ENCODE results near the gene IQSEC1. TPM values are rescaled to one million over a fixed set of nuclear protein-coding genes. Genes with fewer than 3 reads are reported as not detected.

Gene IQSEC1
- polyA plus RNA-seq, 2 of the 4 experiments (the other 2 are of a cell fraction), result 3.7 to 10.7 TPM

DNA sequence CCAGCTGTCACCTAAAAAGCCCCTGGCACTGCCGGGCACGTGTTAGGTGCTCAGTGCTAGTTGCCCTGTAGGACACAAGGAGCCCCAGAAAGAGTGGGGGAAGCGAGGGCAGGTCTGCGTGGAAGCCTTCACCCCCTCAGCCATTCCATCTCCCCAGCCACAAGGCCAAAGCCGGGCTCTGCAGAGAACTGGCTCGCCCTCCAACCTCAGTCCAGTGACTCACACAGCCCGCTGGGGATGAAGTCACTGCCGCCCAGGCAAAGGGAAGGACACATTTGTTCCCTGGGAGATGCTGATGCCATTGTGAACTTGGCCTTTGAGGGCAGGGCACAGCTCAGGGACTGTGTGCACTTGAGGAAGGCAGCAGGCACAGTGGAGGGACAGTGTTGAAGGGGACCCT lies 48.1 kb downstream of the IQSEC1 start:
- no peak overlapping the region for H3K4me3 ChIP-seq
- peak overlapping the region; percentile 24 to 53; a peak in 2 of 6 replicates for H3K27ac ChIP-seq
- TF ChIP-seq HOXB13 (CRISPR knock-in tag; IDR thresholded peaks at IDR 0.05; ENCODE audit: low read depth) (no peak), RARB (CRISPR knock-in tag; IDR thresholded peaks at IDR 0.05) (no peak), MYC (IDR thresholded peaks at IDR 0.05; ENCODE audit: borderline replicate concordance, low read length) (no peak)
- TF ChIP-seq, protein P1, sequence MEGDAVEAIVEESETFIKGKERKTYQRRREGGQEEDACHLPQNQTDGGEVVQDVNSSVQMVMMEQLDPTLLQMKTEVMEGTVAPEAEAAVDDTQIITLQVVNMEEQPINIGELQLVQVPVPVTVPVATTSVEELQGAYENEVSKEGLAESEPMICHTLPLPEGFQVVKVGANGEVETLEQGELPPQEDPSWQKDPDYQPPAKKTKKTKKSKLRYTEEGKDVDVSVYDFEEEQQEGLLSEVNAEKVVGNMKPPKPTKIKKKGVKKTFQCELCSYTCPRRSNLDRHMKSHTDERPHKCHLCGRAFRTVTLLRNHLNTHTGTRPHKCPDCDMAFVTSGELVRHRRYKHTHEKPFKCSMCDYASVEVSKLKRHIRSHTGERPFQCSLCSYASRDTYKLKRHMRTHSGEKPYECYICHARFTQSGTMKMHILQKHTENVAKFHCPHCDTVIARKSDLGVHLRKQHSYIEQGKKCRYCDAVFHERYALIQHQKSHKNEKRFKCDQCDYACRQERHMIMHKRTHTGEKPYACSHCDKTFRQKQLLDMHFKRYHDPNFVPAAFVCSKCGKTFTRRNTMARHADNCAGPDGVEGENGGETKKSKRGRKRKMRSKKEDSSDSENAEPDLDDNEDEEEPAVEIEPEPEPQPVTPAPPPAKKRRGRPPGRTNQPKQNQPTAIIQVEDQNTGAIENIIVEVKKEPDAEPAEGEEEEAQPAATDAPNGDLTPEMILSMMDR (IDR thresholded peaks at IDR 0.05), result no peak
- TF ChIP-seq, protein P2, sequence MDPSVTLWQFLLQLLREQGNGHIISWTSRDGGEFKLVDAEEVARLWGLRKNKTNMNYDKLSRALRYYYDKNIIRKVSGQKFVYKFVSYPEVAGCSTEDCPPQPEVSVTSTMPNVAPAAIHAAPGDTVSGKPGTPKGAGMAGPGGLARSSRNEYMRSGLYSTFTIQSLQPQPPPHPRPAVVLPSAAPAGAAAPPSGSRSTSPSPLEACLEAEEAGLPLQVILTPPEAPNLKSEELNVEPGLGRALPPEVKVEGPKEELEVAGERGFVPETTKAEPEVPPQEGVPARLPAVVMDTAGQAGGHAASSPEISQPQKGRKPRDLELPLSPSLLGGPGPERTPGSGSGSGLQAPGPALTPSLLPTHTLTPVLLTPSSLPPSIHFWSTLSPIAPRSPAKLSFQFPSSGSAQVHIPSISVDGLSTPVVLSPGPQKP (IDR thresholded peaks at IDR 0.05; ENCODE audit: low read depth, low read length), result no peak
- TF ChIP-seq, protein P3, sequence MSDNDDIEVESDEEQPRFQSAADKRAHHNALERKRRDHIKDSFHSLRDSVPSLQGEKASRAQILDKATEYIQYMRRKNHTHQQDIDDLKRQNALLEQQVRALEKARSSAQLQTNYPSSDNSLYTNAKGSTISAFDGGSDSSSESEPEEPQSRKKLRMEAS (IDR thresholded peaks at IDR 0.05), result no peak
- TF ChIP-seq, protein P4, sequence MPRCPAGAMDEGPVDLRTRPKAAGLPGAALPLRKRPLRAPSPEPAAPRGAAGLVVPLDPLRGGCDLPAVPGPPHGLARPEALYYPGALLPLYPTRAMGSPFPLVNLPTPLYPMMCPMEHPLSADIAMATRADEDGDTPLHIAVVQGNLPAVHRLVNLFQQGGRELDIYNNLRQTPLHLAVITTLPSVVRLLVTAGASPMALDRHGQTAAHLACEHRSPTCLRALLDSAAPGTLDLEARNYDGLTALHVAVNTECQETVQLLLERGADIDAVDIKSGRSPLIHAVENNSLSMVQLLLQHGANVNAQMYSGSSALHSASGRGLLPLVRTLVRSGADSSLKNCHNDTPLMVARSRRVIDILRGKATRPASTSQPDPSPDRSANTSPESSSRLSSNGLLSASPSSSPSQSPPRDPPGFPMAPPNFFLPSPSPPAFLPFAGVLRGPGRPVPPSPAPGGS (IDR thresholded peaks at IDR 0.05), result no peak
- TF ChIP-seq, protein P5, sequence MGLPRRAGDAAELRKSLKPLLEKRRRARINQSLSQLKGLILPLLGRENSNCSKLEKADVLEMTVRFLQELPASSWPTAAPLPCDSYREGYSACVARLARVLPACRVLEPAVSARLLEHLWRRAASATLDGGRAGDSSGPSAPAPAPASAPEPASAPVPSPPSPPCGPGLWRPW (IDR thresholded peaks at IDR 0.05), result no peak
- peak; percentile 73 to 74 for ATAC-seq
- ChIA-PET POLR2A (no interaction called here), CTCF (interaction anchor here (1.2 kb wide), 1 partner anchor 11 kb away, joined by 3 read pairs; no protein-coding TSS in a partner anchor)
- H3K4me2 ChIP-seq, result peak overlapping the region; percentile 47; the same call in 2 of the 3 replicates
- peaks cover 35% of the 10 kb centered on the region for H3K4me1 ChIP-seq
- WGBS (ENCODE audit: missing lambda C conversion rate), result 30% methylated on average over 6 of the region's 8 CpGs
- peak; percentile 40 to 50 for DNase-seq (ENCODE audit: low read depth in 1 of 2, low spot score in 1 of 2)
- no peak for FAIRE-seq
- H3K9me3 ChIP-seq, result no peaks in the 10 kb centered on the region

DNA sequence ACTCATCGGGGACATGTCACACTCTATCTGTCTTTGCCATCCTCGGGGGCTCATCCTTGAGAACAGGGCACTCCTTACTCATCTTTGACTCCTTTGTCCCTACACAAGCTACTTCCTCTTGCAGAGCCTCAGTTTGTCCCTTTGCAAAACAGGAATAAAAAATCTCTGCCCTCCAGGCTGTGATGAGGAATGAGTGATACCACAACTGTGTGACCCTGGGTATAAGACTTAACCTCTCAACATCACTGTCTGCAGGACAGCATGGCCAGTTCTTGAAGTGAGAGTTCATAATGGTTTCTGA lies 48.5 kb downstream of the IQSEC1 start:
- CTCF ChIA-PET, result interaction anchor here (1.2 kb wide), 1 partner anchor 11 kb away, joined by 3 read pairs; no protein-coding TSS in a partner anchor
- Histone ChIP-seq H3K27ac (peak overlapping the region in 1 of 2 experiments; percentile 53; a peak in 2 of 6 replicates), H3K9me3 (no peaks in the 10 kb centered on the region), H3K4me3 (no peak overlapping the region), H3K4me1 (peaks cover 35% of the 10 kb centered on the region), H3K4me2 (peak overlapping the region; percentile 47; the same call in 2 of the 3 replicates)
- POLR2A ChIA-PET, result no interaction called here
- ATAC-seq, result no peak
- no peak for FAIRE-seq
- TF ChIP-seq EP300 (IDR thresholded peaks at IDR 0.05), result no peak
- 70% methylated on average over 2 of the region's 2 CpGs for whole genome bisulfite sequencing (ENCODE audit: missing lambda C conversion rate)
- no peak for DNase-seq (ENCODE audit: low read depth in 1 of 2, low spot score in 1 of 2)

DNA sequence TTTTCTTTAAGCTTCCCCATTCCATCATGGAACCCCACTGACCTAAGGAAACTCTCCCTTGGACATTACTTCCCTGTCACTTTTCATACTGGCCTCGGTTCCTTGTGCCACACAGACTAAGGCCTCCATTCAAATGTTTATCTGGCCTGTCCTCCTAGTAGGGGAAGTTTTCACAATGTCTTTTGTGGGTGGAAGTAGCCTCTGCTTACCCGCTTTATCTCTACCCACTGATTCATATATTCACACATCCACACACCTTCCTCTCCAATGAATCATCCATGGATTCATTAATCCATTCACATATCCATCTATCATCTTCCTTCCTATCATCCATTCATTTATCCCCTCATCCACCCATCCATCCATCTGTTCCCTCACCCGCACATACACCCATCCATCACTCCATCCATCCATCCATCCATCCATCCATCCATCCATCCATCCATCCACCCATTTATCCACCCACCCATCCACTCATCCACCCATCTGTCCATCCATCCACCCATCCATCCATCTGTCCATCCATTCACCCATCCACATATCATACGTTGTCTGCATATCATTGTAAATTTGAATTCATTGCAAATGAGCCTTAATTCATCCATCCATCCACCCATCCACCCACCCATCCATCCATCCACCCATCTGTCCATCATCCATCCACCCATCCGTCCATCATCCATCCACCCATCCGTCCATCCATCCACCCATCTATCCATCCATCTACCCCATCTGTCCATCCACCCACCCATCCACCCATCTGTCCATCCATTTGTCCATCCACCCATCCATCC lies 49.1 kb downstream of the IQSEC1 start:
- FAIRE-seq, result no peak
- peak overlapping the region; percentile 49; the same call in 2 of the 3 replicates for H3K4me2 ChIP-seq
- WGBS (ENCODE audit: missing lambda C conversion rate), result 80% methylated on average over 6 of the region's 6 CpGs
- no peaks in the 10 kb centered on the region for H3K9me3 ChIP-seq
- H3K27ac ChIP-seq, result peak overlapping the region in 1 of 2 experiments; percentile 75; a peak in 1 of 6 replicates
- ChIA-PET POLR2A (no interaction called here), CTCF (interaction anchor here (1.2 kb wide), 1 partner anchor 12 kb away, joined by 3 read pairs; no protein-coding TSS in a partner anchor)
- TF ChIP-seq JUNB (IDR thresholded peaks at IDR 0.05) (no peak), RARB (CRISPR knock-in tag; IDR thresholded peaks at IDR 0.05) (no peak), NR3C1 (IDR thresholded peaks at IDR 0.05) (no peak), ZSCAN20 (CRISPR knock-in tag; IDR thresholded peaks at IDR 0.05) (no peak), EP300 (IDR thresholded peaks at IDR 0.05) (no peak), ZNF302 (CRISPR knock-in tag; IDR thresholded peaks at IDR 0.05) (no peak), GATA3 (IDR thresholded peaks at IDR 0.05; ENCODE audit: borderline replicate concordance) (no peak), BHLHE40 (IDR thresholded peaks at IDR 0.05; ENCODE audit: low read depth, low read length) (no peak), POLR2AphosphoS2 (conservative IDR thresholded peaks at IDR 0.05; ENCODE audit: low read length) (no peak), HOXA7 (CRISPR knock-in tag; IDR thresholded peaks at IDR 0.05) (no peak), RCOR1 (IDR thresholded peaks at IDR 0.05; ENCODE audit: low read depth, low read length) (no peak), FOSB (CRISPR knock-in tag; IDR thresholded peaks at IDR 0.05) (no peak)
- TF ChIP-seq, protein P6, sequence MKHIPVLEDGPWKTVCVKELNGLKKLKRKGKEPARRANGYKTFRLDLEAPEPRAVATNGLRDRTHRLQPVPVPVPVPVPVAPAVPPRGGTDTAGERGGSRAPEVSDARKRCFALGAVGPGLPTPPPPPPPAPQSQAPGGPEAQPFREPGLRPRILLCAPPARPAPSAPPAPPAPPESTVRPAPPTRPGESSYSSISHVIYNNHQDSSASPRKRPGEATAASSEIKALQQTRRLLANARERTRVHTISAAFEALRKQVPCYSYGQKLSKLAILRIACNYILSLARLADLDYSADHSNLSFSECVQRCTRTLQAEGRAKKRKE (CRISPR knock-in tag; IDR thresholded peaks at IDR 0.05; ENCODE audit: low read depth), result no peak
- TF ChIP-seq, protein P5 (IDR thresholded peaks at IDR 0.05), result no peak
- TF ChIP-seq, protein P7, sequence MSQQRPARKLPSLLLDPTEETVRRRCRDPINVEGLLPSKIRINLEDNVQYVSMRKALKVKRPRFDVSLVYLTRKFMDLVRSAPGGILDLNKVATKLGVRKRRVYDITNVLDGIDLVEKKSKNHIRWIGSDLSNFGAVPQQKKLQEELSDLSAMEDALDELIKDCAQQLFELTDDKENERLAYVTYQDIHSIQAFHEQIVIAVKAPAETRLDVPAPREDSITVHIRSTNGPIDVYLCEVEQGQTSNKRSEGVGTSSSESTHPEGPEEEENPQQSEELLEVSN (IDR thresholded peaks at IDR 0.05; ENCODE audit: borderline replicate concordance, low read depth), result no peak
- TF ChIP-seq, protein P3 (IDR thresholded peaks at IDR 0.05), result no peak
- TF ChIP-seq, protein P8, sequence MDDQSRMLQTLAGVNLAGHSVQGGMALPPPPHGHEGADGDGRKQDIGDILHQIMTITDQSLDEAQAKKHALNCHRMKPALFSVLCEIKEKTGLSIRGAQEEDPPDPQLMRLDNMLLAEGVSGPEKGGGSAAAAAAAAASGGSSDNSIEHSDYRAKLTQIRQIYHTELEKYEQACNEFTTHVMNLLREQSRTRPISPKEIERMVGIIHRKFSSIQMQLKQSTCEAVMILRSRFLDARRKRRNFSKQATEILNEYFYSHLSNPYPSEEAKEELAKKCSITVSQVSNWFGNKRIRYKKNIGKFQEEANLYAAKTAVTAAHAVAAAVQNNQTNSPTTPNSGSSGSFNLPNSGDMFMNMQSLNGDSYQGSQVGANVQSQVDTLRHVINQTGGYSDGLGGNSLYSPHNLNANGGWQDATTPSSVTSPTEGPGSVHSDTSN (IDR thresholded peaks at IDR 0.05), result no peak
- no peak overlapping the region for H3K4me3 ChIP-seq
- no peak for ATAC-seq
- H3K4me1 ChIP-seq, result peaks cover 35% of the 10 kb centered on the region
- DNase-seq (ENCODE audit: low read depth in 1 of 2, low spot score in 1 of 2), result no peak

Data from A549 (cell line).